Pons (tissue), 1 donor: ENCODE results near the gene ELF2.
A peak's percentile ranks its signal among the peaks of the same experiment; 100 is the strongest.
"Not testable (repeated sequence)": the region's sequence is repeated elsewhere in the genome, so short reads cannot be mapped to it uniquely, and the experiment has no call there.

Experiments used
- DNase-seq: peaks from one replicate; pipeline ENCODE4 v3.0.0-alpha.2; 2016; ENCODE audit warnings: low spot score

ELF2 gene

DNA sequence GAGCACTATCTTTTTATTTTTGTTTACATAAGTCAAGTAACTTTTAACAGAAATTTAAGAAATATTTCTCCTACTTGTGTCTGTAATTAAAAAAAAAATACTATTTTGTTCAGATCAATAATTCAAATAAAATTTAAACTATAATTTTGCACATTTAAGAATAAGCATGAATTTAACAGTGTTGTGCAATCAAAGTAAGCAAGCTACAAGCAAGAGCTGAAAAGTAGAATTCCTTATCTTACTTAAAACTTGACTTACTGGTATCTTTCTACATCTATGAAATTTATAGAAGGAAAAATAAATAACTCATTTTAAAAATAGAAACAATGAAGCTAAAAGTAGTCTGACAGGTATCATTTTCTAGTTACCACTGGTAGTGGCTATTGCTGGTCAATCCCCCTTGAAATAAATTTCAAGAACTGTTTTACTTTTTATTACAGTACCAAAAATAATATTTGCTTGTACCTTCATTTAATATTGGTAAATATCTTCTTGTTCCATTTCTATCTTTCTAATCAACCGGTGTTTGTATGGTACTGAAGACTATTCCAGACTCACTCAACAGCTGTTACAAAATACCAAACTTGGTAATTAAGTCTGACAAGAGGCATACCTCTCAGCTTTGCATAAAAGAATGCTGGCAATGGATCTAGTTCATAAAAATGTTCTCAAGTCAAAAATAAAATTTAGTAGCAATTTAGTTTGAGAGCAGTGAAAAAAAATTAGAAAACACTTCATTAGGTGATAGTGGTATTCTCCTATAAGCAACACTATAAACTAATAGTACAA is 99.3 kb downstream of the ELF2 start:
- DNase-seq: no peak

DNA sequence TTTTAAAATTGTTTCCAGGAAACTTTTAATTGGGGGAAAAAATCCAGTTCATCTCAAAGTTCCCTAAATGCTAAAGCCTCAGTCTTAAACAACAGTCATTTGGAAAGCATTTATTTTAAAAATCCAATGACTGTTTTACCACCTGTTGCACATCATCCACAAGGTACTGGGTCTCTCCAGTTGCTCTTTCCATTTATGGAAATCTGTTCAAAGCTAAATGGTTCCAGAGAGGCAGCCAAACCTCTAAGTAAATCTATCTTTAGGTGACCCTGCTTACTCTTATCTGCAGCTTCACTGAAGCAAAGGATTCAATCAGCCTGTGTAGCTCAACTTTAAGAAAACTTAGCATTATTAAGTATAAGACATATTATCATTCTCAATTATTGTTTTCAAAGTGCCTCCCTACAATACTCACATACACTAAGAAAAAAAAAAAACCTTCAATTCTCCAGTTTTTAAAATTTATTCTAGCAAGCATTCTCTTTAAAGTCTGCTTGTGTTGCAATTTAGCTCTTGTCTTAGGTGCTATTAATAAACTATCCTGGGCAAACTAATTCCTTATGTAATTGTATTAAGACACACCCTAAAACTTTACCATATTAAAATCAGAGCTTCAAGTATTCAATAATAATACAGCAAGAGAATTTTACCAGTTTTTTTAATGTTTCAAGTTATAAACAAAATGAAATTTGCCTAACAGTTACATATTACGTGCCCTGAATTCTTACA is 100.8 kb downstream of the ELF2 start:
- no peak for DNase-seq

DNA sequence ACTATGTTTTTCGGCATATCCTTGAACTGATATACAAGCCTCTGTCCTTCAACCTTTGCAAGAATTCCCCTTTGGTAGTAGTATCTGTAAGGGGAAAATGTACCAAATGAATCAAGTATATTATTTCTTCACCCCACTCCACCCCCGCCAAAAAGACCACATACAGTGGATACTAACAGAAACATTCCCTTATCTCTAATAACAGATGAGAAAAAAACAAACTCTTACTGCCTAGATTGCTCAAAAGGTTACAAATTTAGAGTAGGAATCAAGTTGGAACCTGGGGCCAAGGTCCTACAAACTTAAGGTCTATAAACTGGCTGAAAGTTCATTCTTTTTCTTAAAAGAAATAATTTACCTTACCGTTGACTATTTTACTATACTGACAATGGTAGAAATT is 116.4 kb downstream of the ELF2 start:
- no peak for DNase-seq

DNA sequence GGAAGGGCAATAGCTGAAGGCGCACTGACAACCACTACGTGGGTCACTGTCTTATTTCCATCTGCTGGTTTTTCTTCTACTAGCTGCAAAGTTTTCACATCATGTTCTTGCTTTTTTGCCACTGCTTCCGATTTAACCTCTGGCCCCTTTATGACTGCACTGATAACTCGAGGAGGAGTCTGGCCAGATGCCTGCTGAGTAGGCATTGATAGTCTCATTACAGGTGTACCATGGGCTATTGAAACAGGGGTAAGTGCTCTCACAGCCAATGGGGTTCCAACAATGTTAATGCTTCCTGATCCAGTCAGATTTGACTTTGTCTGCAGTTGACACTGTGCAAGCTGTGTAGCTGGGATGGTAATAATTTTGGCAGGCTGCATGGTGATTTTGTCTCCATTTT is 118.0 kb downstream of the ELF2 start:
- DNase-seq: not testable (repeated sequence)

DNA sequence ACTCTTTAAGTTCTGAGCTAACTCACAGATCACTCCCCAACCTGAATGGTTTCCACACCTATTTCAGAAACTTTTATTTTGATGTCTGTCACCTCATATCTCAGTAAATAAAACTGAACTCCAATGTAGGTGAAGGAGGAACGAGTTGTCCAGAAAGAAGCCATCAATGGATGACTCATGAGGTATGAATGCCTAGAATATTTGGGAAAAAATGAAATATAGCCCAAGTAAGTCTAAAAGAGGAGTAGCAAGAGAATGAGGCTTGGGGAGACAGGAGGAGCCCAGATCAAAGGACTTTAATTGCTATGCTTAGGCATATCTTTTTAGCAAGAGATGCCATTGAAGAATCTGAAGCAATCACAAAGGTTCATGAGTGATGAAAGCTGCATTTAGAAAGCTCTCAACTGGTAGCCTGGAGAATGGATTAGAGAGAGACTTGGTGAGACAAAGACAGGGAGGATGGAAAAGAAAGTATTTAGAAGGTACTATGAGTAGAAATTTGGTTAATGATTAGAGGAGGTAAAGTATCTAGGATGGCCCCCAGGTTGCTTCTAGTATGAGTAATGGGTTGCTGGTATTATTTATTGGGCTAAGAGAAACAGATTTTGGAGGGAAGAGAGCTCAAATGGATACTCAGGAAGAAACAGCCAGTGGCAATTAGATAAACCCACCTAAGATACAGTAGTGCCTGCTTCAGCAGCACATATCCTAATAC is 122.1 kb downstream of the ELF2 start:
- no peak for DNase-seq

DNA sequence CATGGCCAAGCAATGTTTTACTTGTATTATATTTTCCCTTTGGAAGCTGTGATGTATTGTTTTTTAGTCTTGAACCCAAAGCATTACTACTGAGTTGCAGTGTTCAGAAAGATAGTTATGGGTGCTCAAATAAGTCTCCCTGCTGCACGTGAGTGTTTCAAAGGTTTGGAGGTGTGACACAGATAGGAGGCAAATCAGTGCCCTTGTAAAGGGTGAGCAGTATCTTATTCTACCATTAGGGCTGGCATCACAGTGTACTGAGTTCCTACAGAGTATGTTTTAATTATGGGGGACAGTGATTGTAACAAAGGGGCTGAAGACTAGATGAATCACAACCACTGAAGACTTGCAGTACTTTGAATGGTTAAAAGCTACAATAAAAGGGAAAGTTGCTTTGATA is 123.1 kb downstream of the ELF2 start:
- no peak for DNase-seq

DNA sequence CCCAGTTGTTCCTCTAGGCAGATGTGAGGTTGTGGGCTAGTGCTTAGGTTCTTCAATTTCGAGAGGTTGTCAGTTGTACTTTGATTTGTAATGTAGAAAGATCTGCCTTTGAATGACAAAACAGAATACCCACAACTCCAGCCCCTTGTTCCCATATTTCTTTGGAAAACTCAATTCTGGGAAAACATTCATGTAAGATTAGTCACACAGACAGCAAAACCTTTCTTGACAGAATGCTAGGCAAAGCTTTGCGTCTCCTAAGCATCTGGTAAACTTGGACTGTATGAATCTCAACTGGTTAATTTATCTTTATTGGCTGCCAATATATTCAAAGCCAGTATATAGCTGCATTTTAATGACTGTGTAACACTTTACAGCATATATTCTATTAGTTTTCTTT is 126.6 kb downstream of the ELF2 start:
- DNase-seq: no peak

DNA sequence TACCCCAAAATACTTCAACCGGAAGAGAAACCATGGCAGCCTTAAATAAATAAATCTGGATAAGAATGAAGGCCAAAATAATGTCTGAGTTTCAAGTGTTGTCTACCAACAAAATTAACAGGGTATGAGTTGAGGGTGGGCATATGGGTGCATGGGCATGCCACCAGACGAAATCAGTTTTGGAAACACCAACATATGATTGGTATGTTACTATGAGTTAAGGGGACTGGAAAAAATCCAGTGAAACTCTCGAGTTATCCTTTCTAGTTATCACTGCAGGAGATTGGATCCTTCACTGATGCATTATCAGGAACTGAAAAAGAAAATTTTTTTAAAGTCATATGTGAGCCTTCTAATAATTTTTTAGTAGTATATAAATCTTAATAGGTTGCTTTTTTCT is 129.0 kb downstream of the ELF2 start:
- no peak for DNase-seq

DNA sequence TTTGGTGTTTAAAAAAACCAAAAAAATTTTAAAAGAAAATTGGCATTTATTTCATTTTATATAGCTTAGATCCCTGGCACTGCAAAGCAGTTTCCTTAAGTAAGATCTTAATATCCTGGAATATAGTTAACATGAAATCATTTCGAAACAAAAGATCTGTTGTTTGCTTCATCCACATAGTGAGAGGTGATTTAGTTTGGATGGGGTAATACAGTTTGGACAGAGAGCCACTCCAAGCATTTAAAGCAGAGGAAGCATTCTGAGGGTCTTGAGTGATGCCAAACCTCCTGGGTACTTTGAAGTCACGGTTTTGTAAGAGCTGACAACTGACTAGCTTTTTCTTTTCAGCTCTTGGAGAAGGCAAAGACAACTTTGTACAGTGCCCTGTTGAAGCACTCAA is 132.7 kb downstream of the ELF2 start:
- no peak for DNase-seq

DNA sequence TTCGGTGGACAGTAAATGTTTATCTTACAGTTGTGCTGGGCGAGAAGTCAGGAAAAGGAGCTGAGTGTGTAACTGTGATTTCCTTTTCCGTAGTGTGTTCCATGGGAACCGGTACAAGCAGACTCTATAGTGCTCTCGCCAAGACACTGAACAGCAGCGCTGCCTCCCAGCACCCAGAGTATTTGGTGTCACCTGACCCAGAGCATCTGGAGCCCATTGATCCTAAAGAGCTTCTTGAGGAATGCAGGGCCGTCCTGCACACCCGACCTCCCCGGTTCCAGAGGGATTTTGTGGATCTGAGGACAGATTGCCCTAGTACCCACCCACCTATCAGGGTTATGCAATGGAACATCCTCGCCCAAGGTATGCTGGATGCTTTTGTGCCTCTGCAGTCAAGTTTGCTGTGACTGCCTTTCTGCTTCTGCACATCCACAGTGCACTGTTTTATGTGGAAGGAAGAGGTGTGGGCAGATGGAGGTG is 134.0 kb downstream of the ELF2 start:
- peak; percentile 30 for DNase-seq

DNA sequence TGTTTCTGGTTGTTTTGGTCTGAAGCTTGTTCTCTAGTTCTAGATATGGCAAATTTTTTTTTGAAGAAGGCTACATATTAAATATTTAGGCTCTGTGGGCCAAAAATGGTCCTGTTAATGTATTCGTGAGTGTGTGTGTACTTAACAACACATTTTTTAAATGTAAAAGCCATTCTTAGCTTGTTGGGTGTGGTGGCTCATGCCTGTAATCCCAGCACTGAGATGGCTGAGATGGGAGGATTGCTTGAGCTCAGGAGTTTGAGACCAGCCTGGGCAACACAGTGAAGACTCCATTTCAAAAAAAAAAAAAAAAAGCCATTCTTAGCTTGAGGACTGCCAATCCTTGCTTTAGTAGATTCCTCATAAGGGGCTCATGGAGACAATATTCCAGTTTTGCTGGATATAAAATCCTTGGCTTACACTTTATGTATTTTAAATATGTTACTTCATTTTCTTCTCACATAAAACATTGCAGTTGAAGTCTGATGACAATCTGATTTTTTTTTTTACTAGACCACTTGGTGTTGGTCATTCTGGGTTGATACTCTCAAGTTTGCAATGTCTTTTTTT is 138.1 kb downstream of the ELF2 start:
- no peak for DNase-seq

DNA sequence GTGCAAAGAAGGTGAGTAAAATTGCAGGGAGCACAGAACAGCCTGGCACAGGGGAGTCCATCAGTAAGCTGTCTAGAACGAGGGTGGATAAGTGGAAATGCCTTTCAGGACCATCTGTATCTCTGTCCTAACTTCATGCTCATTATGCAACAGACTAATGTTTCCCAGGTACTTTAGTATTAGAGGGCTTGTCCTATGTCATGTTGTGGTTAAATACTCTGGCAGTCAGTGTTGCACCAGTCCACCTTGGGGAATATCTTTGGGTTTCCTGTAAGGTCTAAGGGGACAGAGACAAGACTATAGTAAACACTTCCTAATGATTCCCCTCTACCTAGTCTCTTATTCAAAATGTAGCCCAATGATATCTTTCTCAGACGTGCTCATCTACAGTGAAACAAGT is 140.1 kb downstream of the ELF2 start:
- no peak for DNase-seq

DNA sequence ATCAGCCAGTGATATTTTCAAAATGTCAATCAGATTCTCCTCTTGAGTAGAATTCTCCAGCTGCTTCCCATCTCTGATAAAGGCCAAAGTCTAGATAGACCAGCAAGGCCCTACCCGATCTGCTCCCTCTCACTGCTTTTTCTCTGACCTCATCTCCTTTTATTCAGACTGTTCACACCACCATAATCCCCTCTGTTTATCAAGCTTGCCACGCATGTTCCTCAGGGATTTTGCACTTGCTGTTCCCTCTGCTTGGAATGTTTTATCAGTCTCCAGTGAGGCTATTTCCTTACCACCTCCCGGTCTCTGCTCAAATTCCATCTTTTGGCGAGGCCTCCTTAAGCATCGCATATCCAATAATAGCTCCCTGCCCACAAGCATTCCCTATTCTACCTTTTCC is 141.4 kb downstream of the ELF2 start:
- DNase-seq: no peak

DNA sequence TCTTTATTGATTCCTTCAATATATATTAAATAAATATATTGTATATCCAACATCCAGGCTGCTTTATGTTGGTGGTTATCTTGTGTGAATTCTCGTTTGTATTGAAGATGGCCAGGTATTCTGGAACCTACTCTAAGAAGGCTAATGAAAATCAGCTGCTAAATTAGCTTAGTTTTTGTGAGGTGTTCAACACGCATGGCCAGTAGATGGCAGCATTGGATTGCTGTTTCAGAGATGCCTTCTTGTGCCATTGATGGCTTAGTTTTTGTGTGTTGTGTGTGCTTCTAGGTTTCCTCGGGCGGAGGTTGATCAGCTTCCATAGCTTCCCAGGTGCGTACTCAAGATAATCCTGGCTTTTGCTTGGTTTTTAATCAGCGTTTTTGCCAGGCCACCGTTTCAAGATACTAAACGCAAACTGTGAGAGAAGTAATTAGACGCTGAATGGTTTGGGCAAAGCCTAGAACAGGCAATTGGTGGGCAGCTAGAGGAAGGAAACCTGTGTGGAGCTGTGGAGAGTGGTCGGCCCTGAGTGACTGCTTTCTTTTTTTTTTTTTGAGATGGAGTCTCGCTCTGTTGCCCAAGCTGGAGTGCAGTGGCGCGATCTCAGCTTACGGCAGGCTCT is 146.3 kb downstream of the ELF2 start:
- DNase-seq: peak; percentile 93

DNA sequence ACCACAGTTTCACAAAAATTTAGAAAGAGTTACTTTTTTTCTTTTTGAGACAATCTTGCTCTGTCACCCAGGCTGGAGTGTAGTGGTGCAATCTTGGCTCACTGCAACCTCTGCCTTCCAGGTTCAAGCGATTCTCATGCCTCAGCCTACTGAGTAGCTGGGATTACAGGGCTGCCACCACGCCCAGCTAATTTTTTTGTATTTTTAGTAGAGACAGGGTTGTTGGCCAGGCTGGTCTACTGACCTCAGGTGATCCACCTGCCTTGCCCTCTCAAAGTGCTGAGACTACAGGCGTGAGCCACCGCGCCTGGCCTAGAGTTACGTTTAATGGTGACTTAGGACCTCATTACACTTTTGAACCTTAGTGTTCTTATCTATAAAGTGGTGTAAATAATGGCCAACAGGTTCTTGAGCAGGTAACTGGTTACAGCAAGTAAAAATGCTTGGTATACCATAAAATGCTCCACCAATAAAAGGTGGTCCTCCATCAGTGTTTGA is 147.1 kb downstream of the ELF2 start:
- DNase-seq: not testable (repeated sequence)

DNA sequence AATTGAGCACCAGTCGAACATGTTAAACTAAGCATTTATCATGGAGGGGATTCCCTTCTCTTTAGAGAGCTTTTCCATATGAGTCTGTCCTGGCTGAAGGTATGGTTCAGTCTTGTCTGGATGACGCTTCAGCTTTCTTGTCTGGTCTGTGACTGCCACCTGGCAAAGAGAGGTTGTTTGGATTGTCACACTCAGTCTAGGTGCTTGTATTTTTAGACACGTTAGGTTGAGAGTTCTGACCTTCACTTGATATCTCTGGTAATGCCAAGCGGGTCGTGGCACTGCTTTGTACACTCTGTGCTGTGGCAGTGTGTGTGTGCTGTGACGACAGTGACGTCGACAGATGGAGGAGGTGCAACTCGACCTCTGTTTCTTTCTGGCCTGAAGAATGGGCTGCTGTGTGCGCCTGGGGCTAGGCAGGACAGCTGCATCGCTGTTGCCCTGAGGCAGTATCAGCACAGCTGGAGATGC is 148.8 kb downstream of the ELF2 start:
- peak; percentile 89 for DNase-seq

DNA sequence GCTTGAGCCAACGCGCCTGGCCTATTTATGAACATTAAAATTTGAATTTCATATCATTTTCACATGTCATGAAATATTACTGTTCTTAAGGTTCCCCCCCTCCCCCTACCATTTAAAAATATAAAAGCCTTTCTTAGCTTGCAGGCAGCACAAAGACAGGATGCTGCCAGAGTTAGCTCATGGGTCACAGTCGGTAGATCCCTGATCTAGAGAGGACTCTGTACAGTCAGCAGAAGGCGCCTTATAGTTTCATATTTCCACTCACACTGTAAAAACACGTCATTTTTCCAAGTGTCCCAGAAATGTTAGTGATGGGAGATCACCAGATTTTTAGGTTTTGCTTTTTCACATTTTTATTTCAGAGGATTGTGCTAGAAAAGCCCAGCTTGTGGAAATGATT is 149.2 kb downstream of the ELF2 start:
- no peak for DNase-seq

DNA sequence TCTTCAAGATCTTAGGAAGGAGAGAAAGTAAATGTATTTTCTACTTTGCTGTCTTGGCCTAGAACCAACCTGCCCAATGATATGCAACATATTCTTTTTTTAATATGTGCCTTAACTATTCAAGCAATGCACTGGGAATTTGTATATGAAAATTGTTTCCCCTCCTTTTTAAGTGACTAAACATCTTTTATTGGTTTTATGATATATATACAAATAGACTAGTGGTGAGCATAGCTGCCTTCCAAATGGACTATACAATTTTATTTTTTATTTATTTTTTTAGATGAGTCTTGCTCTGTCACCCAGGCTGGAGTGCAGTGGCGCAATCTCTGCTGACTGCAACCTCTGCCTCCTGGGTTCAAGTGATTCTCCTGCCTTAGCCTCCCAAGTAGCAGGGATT is 151.2 kb downstream of the ELF2 start:
- DNase-seq: no peak

DNA sequence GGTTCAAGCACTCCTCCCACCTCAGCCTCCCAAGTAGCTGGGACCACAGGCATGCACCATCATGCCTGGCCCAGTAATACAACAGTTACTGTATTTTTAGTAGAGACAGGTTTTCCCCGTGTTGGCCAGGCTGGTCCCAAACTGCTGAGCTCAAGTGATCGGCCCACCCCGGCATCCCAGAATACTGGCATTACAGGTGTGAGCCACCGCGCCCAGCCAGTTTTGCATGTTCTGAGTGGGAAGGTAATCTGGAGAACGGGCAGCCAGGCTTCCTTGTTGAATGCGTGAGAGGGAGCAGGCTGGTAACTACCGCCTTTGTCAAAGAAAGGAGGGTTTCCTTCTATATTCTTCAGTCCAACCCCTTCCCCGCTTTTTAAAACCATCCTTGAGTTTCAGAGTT is 152.3 kb downstream of the ELF2 start:
- DNase-seq: no peak

DNA sequence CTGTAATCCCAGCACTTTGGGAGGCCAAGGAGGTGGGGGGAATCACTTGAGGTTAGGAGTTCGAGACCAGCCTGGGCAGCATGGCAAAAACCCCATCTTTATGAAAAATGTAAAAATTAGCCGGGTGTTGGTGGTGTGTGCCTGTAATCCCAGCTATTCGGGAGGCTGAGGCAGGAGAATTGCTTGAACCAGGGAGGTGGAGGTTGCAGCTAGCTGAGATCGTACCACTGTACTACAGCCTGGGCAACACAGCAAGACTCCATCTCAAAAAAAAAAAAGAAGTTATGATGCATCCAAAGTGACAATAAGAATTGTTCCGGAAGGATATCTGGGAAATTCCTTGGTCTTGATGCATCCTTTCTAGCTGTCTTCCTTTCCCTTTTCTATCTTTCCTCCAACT is 154.2 kb downstream of the ELF2 start:
- no peak for DNase-seq

DNA sequence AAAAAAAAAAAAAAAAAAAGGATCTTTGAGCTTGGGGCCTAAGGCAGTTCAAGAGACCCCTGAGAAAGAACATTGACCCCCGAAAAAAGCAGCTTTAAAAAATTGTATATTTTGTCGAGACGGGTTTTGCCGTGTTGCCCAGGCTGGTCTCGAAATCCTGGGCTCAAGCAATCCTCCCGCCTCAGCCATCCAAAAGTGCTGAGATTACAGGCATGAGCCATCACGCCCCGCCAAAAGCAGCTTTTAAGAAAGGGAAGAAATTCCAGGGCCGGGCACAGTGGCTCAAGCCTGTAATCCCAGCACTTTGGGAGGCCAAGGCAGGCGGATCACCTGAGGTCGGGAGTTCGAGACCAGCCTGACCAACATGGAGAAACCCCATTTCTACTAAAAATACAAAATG is 155.9 kb downstream of the ELF2 start:
- DNase-seq: not testable (repeated sequence)

DNA sequence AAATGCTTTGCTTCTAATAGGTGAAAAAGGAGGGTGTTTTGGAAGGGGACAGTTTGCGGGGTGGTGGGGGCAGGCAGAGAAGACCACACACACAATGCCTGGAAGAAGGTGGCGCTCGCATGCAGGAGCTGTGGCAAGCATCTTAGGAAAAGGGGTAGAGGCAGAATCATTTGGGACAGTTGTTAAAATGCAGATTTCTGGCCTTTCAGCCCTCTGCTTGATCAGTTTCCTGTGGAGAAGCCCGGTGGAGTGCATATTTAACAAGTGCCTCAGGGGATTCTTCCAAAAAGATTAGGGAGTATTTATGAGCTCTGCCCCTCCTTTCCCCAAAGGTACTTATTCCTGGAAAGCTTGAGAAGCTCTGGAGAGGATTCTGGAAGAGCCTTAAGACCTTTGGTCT is 156.6 kb downstream of the ELF2 start:
- DNase-seq: no peak
